Measurements from ENCODE around the gene C10orf67.

- TF ChIP-seq CTCF (IDR thresholded peaks at IDR 0.05; ENCODE audit: low read depth, low read length) (no peak), POLR2A (IDR thresholded peaks at IDR 0.05; ENCODE audit: extremely low read depth, insufficient read length) (no peak), MAX (IDR thresholded peaks at IDR 0.05; ENCODE audit: low read depth, low read length) (no peak)
Measured at GRCh38 chr10:23203369-23204325, 140.9 kb downstream of the C10orf67 start.

All from NB4 (cell line).